OCI-LY1 (cell line): ENCODE measurements around the gene VPS26B.

ENCODE experiments used
- H2AFZ ChIP-seq: fragments of 200-600 bp; sonication (generic), shearing (Covaris generic); 2 replicates; pipeline ENCODE4 v1.6.0; 2014; ENCODE audit warnings: antibody characterized with exemption, mild to moderate bottlenecking, low read length
- H3F3A ChIP-seq: fragments of 200-600 bp; sonication (generic), shearing (Covaris generic); 2 replicates; pipeline ENCODE4 v1.6.0; 2014; ENCODE audit warnings: mild to moderate bottlenecking, antibody characterized with exemption, low read length, moderate library complexity; ENCODE audit not compliant: insufficient read depth
- H3K27ac ChIP-seq: fragments of 200-600 bp; sonication (generic); 2 replicates; pipeline ENCODE4 v1.5.1; 2014; ENCODE audit warnings: low read length, mixed run types, mild to moderate bottlenecking, low read depth; ENCODE audit not compliant: poor library complexity, severe bottlenecking
- H3K27me3 ChIP-seq: fragments of 200-600 bp; sonication (generic); 2 replicates; pipeline ENCODE4 v1.6.0; 2014; ENCODE audit warnings: antibody characterized with exemption, mild to moderate bottlenecking, low read length, moderate library complexity; ENCODE audit not compliant: insufficient read depth
- H3K36me3 ChIP-seq: fragments of 200-600 bp; sonication (generic); 2 replicates; pipeline ENCODE4 v1.6.1; 2014; ENCODE audit warnings: mild to moderate bottlenecking, antibody characterized with exemption, low read length, moderate library complexity, mixed read lengths; ENCODE audit not compliant: insufficient read depth
- H3K4me1 ChIP-seq: fragments of 200-600 bp; sonication (generic); 2 replicates; pipeline ENCODE4 v1.5.1; 2014; ENCODE audit warnings: mild to moderate bottlenecking, low read length, moderate library complexity; ENCODE audit not compliant: insufficient read depth, severe bottlenecking
- H3K4me2 ChIP-seq: fragments of 200-600 bp; sonication (generic), shearing (Covaris generic); 2 replicates; pipeline ENCODE4 v1.6.1; 2014; ENCODE audit warnings: low read length
- H3K4me3 ChIP-seq: fragments of 200-600 bp; sonication (generic); 2 replicates; pipeline ENCODE4 v1.5.1; 2014; ENCODE audit warnings: low read length, low read depth, mild to moderate bottlenecking, mixed read lengths; ENCODE audit not compliant: poor library complexity, severe bottlenecking
- H3K79me2 ChIP-seq: fragments of 200-600 bp; shearing (Covaris generic); 2 replicates; pipeline ENCODE4 v1.6.1; 2016; ENCODE audit warnings: mixed run types, low read length, mixed read lengths; ENCODE audit not compliant: insufficient read depth
- H3K9ac ChIP-seq: fragments of 200-600 bp; sonication (generic), shearing (Covaris generic); 2 replicates; pipeline ENCODE4 v1.6.1; 2014; ENCODE audit warnings: mild to moderate bottlenecking, low read length, mixed read lengths
- H3K9me2 ChIP-seq: fragments of 200-600 bp; sonication (generic), shearing (Covaris generic); 2 replicates; pipeline ENCODE4 v1.6.1; 2014; ENCODE audit warnings: low read depth, mild to moderate bottlenecking, low read length, mixed read lengths
- H3K9me3 ChIP-seq: fragments of 200-600 bp; shearing (Covaris generic); 2 replicates; pipeline ENCODE4 v1.6.1; 2014; ENCODE audit warnings: low read length, mixed read lengths
- H4K20me1 ChIP-seq: fragments of 200-600 bp; sonication (generic), shearing (Covaris generic); 2 replicates; pipeline ENCODE4 v1.6.0; 2016; ENCODE audit warnings: mild to moderate bottlenecking, low read length; ENCODE audit not compliant: insufficient read depth
- CTCF ChIP-seq: fragments of 200-600 bp; sonication (generic), shearing (Covaris generic); IDR thresholded peaks from 2 replicates; pipeline ENCODE4 v1.5.1; 2017; ENCODE audit warnings: mild to moderate bottlenecking, antibody characterized with exemption, low read length, moderate library complexity, mixed read lengths
- EZH2 ChIP-seq: fragments of 200-600 bp; sonication (generic), shearing (Covaris generic); IDR thresholded peaks from 2 replicates; pipeline ENCODE4 v1.8.0; 2017; ENCODE audit warnings: borderline replicate concordance, mixed run types, mild to moderate bottlenecking, antibody characterized with exemption, low read length, moderate library complexity, mixed read lengths

Gene VPS26B

GRCh38 chr11:134266440-134266839 lies 42.0 kb downstream of the VPS26B start:
- Histone ChIP-seq H3K4me3 (no peak overlapping the region), H3K9me2 (no peaks in the 10 kb centered on the region), H3K4me1 (no peaks in the 10 kb centered on the region), H3K4me2 (no peak overlapping the region), H4K20me1 (no peaks in the 10 kb centered on the region), H2AFZ (no peak overlapping the region), H3K27ac (no peak overlapping the region), H3K27me3 (no peaks in the 10 kb centered on the region), H3K79me2 (no peaks in the 10 kb centered on the region), H3K9me3 (no peaks in the 10 kb centered on the region), H3K9ac (no peak overlapping the region), H3F3A (no peaks in the 10 kb centered on the region), H3K36me3 (peaks cover 6% of the 10 kb centered on the region; the same call in 1 of the 2 replicates)
- TF ChIP-seq CTCF (no peak), EZH2 (no peak)

GRCh38 chr11:134266841-134267251 lies 42.4 kb downstream of the VPS26B start:
- H3K36me3 ChIP-seq = peaks cover 6% of the 10 kb centered on the region; the same call in 1 of the 2 replicates
- TF ChIP-seq CTCF (no peak), EZH2 (no peak)
- H2AFZ ChIP-seq = no peak overlapping the region
- H3K9ac ChIP-seq = no peak overlapping the region
- no peaks in the 10 kb centered on the region for H4K20me1 ChIP-seq
- no peaks in the 10 kb centered on the region for H3K9me2 ChIP-seq
- no peak overlapping the region for H3K4me2 ChIP-seq
- no peaks in the 10 kb centered on the region for H3K4me1 ChIP-seq
- no peaks in the 10 kb centered on the region for H3K79me2 ChIP-seq
- no peak overlapping the region for H3K4me3 ChIP-seq
- no peaks in the 10 kb centered on the region for H3K9me3 ChIP-seq
- no peaks in the 10 kb centered on the region for H3F3A ChIP-seq
- H3K27me3 ChIP-seq = no peaks in the 10 kb centered on the region
- H3K27ac ChIP-seq = no peak overlapping the region

GRCh38 chr11:134267461-134267860 lies 43.0 kb downstream of the VPS26B start:
- Histone ChIP-seq H3K27me3 (no peaks in the 10 kb centered on the region), H3K9me2 (no peaks in the 10 kb centered on the region), H2AFZ (no peak overlapping the region), H4K20me1 (no peaks in the 10 kb centered on the region), H3F3A (no peaks in the 10 kb centered on the region), H3K9me3 (no peaks in the 10 kb centered on the region), H3K4me3 (no peak overlapping the region), H3K36me3 (peaks cover 5% of the 10 kb centered on the region; the same call in 1 of the 2 replicates), H3K9ac (no peak overlapping the region), H3K4me1 (no peaks in the 10 kb centered on the region), H3K4me2 (no peak overlapping the region), H3K79me2 (no peaks in the 10 kb centered on the region), H3K27ac (no peak overlapping the region)
- TF ChIP-seq EZH2 = no peak
- no peak for TF ChIP-seq CTCF
